MCF 10A (cell line): Measurements from ENCODE around the gene DACH1. TPM values are rescaled to one million over a fixed set of nuclear protein-coding genes. Genes with fewer than 3 reads are reported as not detected.

Source experiments
- BruUV-seq: library from RNA; stranded (reverse); fragments of 400-500 nt; replicated peaks from 2 replicates; lab custom pipeline; 2021; lab: Mats Ljungman, UMichigan
- CTCF ChIA-PET: fragments of 300-600 bp; sonication (Branson Sonifier 250); formaldehyde crosslinking; extraction: SDS; loops from one replicate; lab custom pipeline; 2021; ENCODE audit warnings: antibody characterized with exemption, inconsistent platforms; lab: Yijun Ruan, JAX
- POLR2A ChIA-PET: fragments of 300-600, 350-650 bp; sonication (Branson Sonifier 250); formaldehyde crosslinking; extraction: SDS; loops from one replicate; lab custom pipeline; 2020; ENCODE audit warnings: antibody characterized with exemption, inconsistent platforms; lab: Yijun Ruan, JAX
- DNase-seq: peaks from one replicate; pipeline ENCODE4 v3.0.0-alpha.2; 2018; ENCODE audit not compliant: unreplicated experiment
- H3K27ac Mint-ChIP-seq: one replicate; pipeline ENCODE4 v1.8.0; 2022; ENCODE audit warnings: mild to moderate bottlenecking, low read depth, mixed read lengths; ENCODE audit not compliant: unreplicated experiment
- H3K27me3 Mint-ChIP-seq: one replicate; pipeline ENCODE4 v1.8.0; 2022; ENCODE audit warnings: mixed read lengths; ENCODE audit not compliant: insufficient read depth, unreplicated experiment
- H3K36me3 Mint-ChIP-seq: one replicate; pipeline ENCODE4 v1.8.0; 2022; ENCODE audit warnings: mild to moderate bottlenecking, moderate library complexity, mixed read lengths; ENCODE audit not compliant: insufficient read depth, unreplicated experiment
- H3K4me1 Mint-ChIP-seq: one replicate; pipeline ENCODE4 v1.8.0; 2022; ENCODE audit warnings: mixed read lengths; ENCODE audit not compliant: insufficient read depth, unreplicated experiment
- H3K4me3 Mint-ChIP-seq: one replicate; pipeline ENCODE4 v1.8.0; 2022; ENCODE audit warnings: mild to moderate bottlenecking, moderate library complexity, mixed read lengths; ENCODE audit not compliant: unreplicated experiment
- H3K9me3 Mint-ChIP-seq: one replicate; pipeline ENCODE4 v1.8.0; 2022; ENCODE audit warnings: mixed read lengths; ENCODE audit not compliant: unreplicated experiment
- intact Hi-C: fragments of 100-400 bp; cut with micrococcal nuclease; formaldehyde crosslinking; loops from 2 replicates; pipeline ENCODE4 v1.14.1; 2022
- total RNA-seq: library from RNA; stranded (reverse); gene quantifications from 2 replicates; pipeline ENCODE4 v1.2.3, GENCODE V29; 2022
- TF ChIP-seq, protein P1 (sequence below): fragments of 200-600 bp; IDR thresholded peaks from one replicate; pipeline ENCODE4 v1.8.0; 2022; ENCODE audit warnings: antibody characterized with exemption, mild to moderate bottlenecking; ENCODE audit not compliant: unreplicated experiment

DACH1 gene
- total RNA-seq, 1 experiment from 2014 or later = not detected

DNA sequence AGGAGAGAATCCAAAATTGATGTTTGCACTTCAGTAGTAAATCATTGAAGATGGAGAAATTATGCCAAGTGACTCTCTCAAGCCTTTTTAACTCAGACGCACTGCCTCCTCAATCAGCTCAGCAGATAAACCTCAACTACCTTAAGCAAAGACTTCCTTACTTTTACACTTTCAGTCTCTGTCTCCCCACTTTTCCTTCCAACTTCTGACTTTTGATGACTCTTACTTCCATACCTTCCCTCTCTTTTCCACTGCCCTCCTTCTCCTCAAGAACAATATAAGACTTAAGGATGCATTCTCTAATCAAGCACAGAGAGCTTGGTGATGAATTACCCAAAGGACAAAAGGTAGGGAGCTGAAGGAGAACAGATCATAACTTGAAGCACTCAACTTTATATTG is 4.8 kb upstream of the DACH1 start:
- intact Hi-C loops = no loop called here
- no TSS peak for BruUV-seq
- DNase-seq = no peak
- Mint-ChIP-seq H3K36me3 (no peaks in the 10 kb centered on the region), H3K27me3 (peaks cover 92% of the 10 kb centered on the region), H3K4me3 (no peak overlapping the region), H3K27ac (no peak overlapping the region), H3K4me1 (peaks cover 6% of the 10 kb centered on the region), H3K9me3 (no peaks in the 10 kb centered on the region)
- ChIA-PET CTCF (interaction anchor here (0.6 kb wide), 1 partner anchor 752 kb away, joined by 3 read pairs; no protein-coding TSS in a partner anchor), POLR2A (no interaction called here)
- TF ChIP-seq, protein P1, sequence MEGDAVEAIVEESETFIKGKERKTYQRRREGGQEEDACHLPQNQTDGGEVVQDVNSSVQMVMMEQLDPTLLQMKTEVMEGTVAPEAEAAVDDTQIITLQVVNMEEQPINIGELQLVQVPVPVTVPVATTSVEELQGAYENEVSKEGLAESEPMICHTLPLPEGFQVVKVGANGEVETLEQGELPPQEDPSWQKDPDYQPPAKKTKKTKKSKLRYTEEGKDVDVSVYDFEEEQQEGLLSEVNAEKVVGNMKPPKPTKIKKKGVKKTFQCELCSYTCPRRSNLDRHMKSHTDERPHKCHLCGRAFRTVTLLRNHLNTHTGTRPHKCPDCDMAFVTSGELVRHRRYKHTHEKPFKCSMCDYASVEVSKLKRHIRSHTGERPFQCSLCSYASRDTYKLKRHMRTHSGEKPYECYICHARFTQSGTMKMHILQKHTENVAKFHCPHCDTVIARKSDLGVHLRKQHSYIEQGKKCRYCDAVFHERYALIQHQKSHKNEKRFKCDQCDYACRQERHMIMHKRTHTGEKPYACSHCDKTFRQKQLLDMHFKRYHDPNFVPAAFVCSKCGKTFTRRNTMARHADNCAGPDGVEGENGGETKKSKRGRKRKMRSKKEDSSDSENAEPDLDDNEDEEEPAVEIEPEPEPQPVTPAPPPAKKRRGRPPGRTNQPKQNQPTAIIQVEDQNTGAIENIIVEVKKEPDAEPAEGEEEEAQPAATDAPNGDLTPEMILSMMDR = no peak

DNA sequence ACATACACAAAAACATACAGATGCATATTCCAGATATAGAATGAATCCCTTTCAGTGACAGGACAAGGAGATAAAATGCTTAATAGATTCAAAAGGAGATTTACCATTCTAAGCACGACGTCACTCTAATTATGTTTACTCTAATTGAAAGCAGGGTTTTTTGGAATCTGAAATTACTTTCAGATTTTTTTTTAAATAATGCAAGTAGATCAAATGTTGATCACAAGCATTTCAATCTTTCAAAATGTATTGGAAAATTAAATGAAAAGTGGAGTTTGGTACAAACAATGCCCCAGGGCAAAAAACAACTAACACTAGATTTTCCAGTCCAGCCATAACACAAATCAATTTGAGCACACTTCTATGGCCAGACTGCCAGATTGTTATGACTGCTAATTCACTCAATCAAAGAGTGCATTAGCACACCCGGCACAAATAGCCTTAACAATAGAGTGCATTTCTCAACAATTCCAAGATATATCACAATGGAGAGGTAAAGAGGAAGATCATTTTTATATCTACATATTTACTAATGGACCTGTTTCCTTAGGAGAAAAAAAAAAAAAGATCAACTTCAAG is 4.3 kb upstream of the DACH1 start:
- CTCF ChIA-PET = interaction anchor here (0.6 kb wide), 1 partner anchor 753 kb away, joined by 3 read pairs; no protein-coding TSS in a partner anchor
- no TSS peak for BruUV-seq
- TF ChIP-seq, protein P1 = no peak

DNA sequence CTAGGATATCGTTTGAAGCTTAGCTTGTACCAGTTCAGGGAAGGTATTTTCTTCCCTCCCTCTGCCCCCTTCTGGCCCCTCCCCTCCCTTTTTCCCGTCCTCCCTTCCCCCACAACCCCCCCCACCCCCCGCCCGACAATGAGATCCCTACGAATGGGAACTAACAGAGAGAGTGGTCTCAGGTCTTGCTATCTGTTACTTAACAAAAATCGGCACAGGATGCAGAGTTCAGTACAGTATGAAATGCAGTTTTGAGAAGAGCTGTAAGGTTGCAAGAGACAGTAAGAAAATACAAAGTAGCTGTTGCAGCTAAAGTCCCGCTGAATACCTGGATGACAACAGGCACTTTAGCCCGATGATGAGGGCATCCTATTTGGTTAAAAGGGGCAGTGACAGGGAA is 3.1 kb upstream of the DACH1 start:
- ChIA-PET POLR2A (no interaction called here), CTCF (no interaction called here)
- no peak for DNase-seq
- Mint-ChIP-seq H3K27ac (no peak overlapping the region), H3K36me3 (no peaks in the 10 kb centered on the region), H3K27me3 (peaks cover 92% of the 10 kb centered on the region), H3K4me3 (no peak overlapping the region), H3K4me1 (peaks cover 10% of the 10 kb centered on the region), H3K9me3 (no peaks in the 10 kb centered on the region)
- intact Hi-C loops = no loop called here
- BruUV-seq = no TSS peak
- TF ChIP-seq, protein P1 = no peak

More for the DNA sequence above, 4.3 kb upstream of the DACH1 start:
- no peaks in the 10 kb centered on the region for H3K9me3 Mint-ChIP-seq
- H3K4me1 Mint-ChIP-seq = peaks cover 10% of the 10 kb centered on the region
- peaks cover 92% of the 10 kb centered on the region for H3K27me3 Mint-ChIP-seq
- H3K27ac Mint-ChIP-seq = no peak overlapping the region
- H3K36me3 Mint-ChIP-seq = no peaks in the 10 kb centered on the region
- intact Hi-C loops = no loop called here
- no peak for DNase-seq
- H3K4me3 Mint-ChIP-seq = no peak overlapping the region
- POLR2A ChIA-PET = no interaction called here

DNA sequence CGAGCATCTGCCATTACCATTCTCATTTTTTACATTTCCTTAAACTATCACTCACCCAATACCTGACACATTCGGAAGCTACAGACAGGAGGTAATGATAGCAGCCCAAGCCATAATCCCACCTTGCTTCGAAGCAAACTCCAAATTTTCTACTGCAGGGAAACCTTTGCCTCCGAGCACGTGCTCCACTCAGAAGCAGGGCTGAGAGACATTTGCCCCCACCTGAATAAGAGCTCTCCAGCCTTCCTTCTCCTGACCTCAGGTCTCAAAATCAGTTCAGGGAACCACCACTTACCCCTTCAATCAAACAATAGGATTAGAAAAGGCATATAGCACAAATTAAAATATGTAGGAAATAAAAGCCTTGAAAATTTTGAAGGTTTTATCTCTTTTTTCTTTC is 2.3 kb upstream of the DACH1 start:
- ChIA-PET CTCF (interaction anchor here (1.0 kb wide), 1 partner anchor 20 kb away, joined by 3 read pairs; no protein-coding TSS in a partner anchor), POLR2A (no interaction called here)
- no TSS peak for BruUV-seq
- H3K36me3 Mint-ChIP-seq = no peaks in the 10 kb centered on the region
- no peak overlapping the region for H3K4me3 Mint-ChIP-seq
- H3K27me3 Mint-ChIP-seq = peaks cover 92% of the 10 kb centered on the region
- TF ChIP-seq, protein P1 = no peak
- intact Hi-C loops = no loop called here
- DNase-seq = no peak
- no peak overlapping the region for H3K27ac Mint-ChIP-seq
- peaks cover 10% of the 10 kb centered on the region for H3K4me1 Mint-ChIP-seq
- H3K9me3 Mint-ChIP-seq = no peaks in the 10 kb centered on the region
